RWPE2 (cell line): ENCODE measurements around the gene HOXB5.

Experiments
- ATAC-seq: fragments of 200-7000 bp; cut with Tn5 transposase; 3 replicates; pipeline ENCODE4 v1.9.1; 2021; ENCODE audit warnings: low read depth
- DNase-seq: peaks from one replicate; pipeline ENCODE4 v3.0.0-alpha.2; 2020; ENCODE audit warnings: low spot score
- H3K27ac ChIP-seq: fragments of 450-650 bp; 2 replicates; pipeline ENCODE4 v1.5.1; 2017; ENCODE audit warnings: mild to moderate bottlenecking; ENCODE audit not compliant: poor library complexity, severe bottlenecking
- H3K27me3 ChIP-seq: fragments of 250-450 bp; sonication (Bioruptor Pico); 2 replicates; pipeline ENCODE4 v1.5.1; 2021; ENCODE audit warnings: mild to moderate bottlenecking, moderate library complexity; ENCODE audit not compliant: insufficient read depth, poor library complexity, severe bottlenecking
- H3K36me3 ChIP-seq: fragments of 250-450 bp; sonication (Bioruptor Pico); 2 replicates; pipeline ENCODE4 v1.5.1; 2020; ENCODE audit warnings: low read depth, mild to moderate bottlenecking, moderate library complexity
- H3K4me1 ChIP-seq: fragments of 250-450 bp; sonication (Bioruptor Pico); 2 replicates; pipeline ENCODE4 v1.5.1; 2021; ENCODE audit warnings: mild to moderate bottlenecking, moderate library complexity; ENCODE audit not compliant: insufficient read depth, poor library complexity, severe bottlenecking
- H3K4me3 ChIP-seq: fragments of 250-450 bp; sonication (Bioruptor Pico); 2 replicates; pipeline ENCODE4 v1.5.1; 2021; ENCODE audit warnings: mild to moderate bottlenecking, moderate library complexity; ENCODE audit not compliant: severe bottlenecking
- H3K9me3 ChIP-seq: fragments of 250-450 bp; sonication (Bioruptor Pico); 2 replicates; pipeline ENCODE4 v1.5.1; 2021; ENCODE audit warnings: mild to moderate bottlenecking, moderate library complexity; ENCODE audit not compliant: severe bottlenecking
- CTCF ChIP-seq: fragments of 450-650 bp; IDR thresholded peaks from one replicate; pipeline ENCODE4 v1.5.1; 2017; ENCODE audit warnings: mild to moderate bottlenecking, moderate library complexity; ENCODE audit not compliant: poor library complexity, severe bottlenecking

Gene HOXB5

GRCh38 chr17:48563385-48563838 lies 30.2 kb downstream of the HOXB5 start:
- Histone ChIP-seq H3K4me1 (no peaks in the 10 kb centered on the region), H3K36me3 (peaks cover 3% of the 10 kb centered on the region; the same call in 1 of the 2 replicates), H3K4me3 (no peak overlapping the region), H3K9me3 (no peaks in the 10 kb centered on the region), H3K27me3 (no peaks in the 10 kb centered on the region), H3K27ac (no peak overlapping the region)
- DNase-seq, result no peak
- no peak for TF ChIP-seq CTCF
- ATAC-seq, result no peak

- H3K27me3 ChIP-seq, result no peaks in the 10 kb centered on the region
- H3K4me3 ChIP-seq, result no peak overlapping the region
- no peak for TF ChIP-seq CTCF
- no peak for DNase-seq
- H3K4me1 ChIP-seq, result no peaks in the 10 kb centered on the region
- peaks cover 3% of the 10 kb centered on the region; the same call in 1 of the 2 replicates for H3K36me3 ChIP-seq
- ATAC-seq, result no peak
- H3K27ac ChIP-seq, result no peak overlapping the region
- H3K9me3 ChIP-seq, result no peaks in the 10 kb centered on the region
Measured at GRCh38 chr17:48562934-48563333, 30.6 kb downstream of the HOXB5 start.

- no peaks in the 10 kb centered on the region for H3K9me3 ChIP-seq
- TF ChIP-seq CTCF, result no peak
- peaks cover 3% of the 10 kb centered on the region; the same call in 1 of the 2 replicates for H3K36me3 ChIP-seq
- H3K4me1 ChIP-seq, result peaks cover under 1% of the 10 kb centered on the region
- no peak overlapping the region for H3K27ac ChIP-seq
- H3K27me3 ChIP-seq, result no peaks in the 10 kb centered on the region
- H3K4me3 ChIP-seq, result no peak overlapping the region
- DNase-seq (no peak), ATAC-seq (no peak)
Measured at GRCh38 chr17:48561884-48562810, 31.4 kb downstream of the HOXB5 start.

GRCh38 chr17:48559840-48560817 lies 33.5 kb downstream of the HOXB5 start:
- DNase-seq (no peak), ATAC-seq (no peak)
- TF ChIP-seq CTCF, result no peak
- Histone ChIP-seq H3K27me3 (no peaks in the 10 kb centered on the region), H3K27ac (no peak overlapping the region), H3K4me1 (peaks cover 15% of the 10 kb centered on the region), H3K9me3 (no peaks in the 10 kb centered on the region), H3K4me3 (no peak overlapping the region), H3K36me3 (peaks cover 3% of the 10 kb centered on the region; the same call in 1 of the 2 replicates)
